Activated T-helper 1 cell treated with anti-CD3 and anti-CD28 coated beads, Interleukin-12 subunit alpha, Interleukin-12 subunit beta, Interleukin-2, Interleukin-4 antibody, amounts not matched to agents 30 ng/mL and 10 ng/mL and 1 ng/mL, durations not matched to agents 14 hours and 24 hours and 36 hours (primary cell): Measurements from ENCODE around the gene ZBTB39. TPM values are rescaled to one million over a fixed set of nuclear protein-coding genes. Genes with fewer than 3 reads are reported as not detected.
"Not testable (repeated sequence)": the region's sequence is repeated elsewhere in the genome, so short reads cannot be mapped to it uniquely, and the experiment has no call there.

Source experiments
- DNase-seq: peaks from one replicate; pipeline ENCODE4 v3.0.0; 2021; ENCODE audit warnings: low spot score
- H3K27ac Mint-ChIP-seq: one replicate; pipeline ENCODE4 v1.8.0; 2021; ENCODE audit warnings: mild to moderate bottlenecking, mixed read lengths
- H3K27me3 Mint-ChIP-seq: one replicate; pipeline ENCODE4 v1.8.0; 2022; ENCODE audit warnings: mild to moderate bottlenecking, moderate library complexity, mixed read lengths; ENCODE audit not compliant: insufficient read depth
- H3K36me3 Mint-ChIP-seq: one replicate; pipeline ENCODE4 v1.8.0; 2021; ENCODE audit warnings: low read depth, mixed read lengths
- H3K4me1 Mint-ChIP-seq: one replicate; pipeline ENCODE4 v1.8.0; 2021; ENCODE audit warnings: low read depth, mixed read lengths
- H3K4me3 Mint-ChIP-seq: one replicate; pipeline ENCODE4 v1.8.0; 2021; ENCODE audit warnings: mild to moderate bottlenecking, moderate library complexity, mixed read lengths
- H3K9me3 Mint-ChIP-seq: one replicate; pipeline ENCODE4 v1.8.0; 2021; ENCODE audit warnings: mixed read lengths
- intact Hi-C: fragments of 100-400 bp; cut with micrococcal nuclease; formaldehyde crosslinking; loops from one replicate; pipeline ENCODE4 v1.15.1; 2024
- total RNA-seq: library from RNA; stranded (reverse); gene quantifications from 2 replicates; pipeline ENCODE4 v1.2.3, GENCODE V29; 2022

The ZBTB39 gene
- total RNA-seq, 1 donor from 2014 or later: 10.3 TPM

- peaks cover 23% of the 10 kb centered on the region for H3K4me1 Mint-ChIP-seq
- H3K27ac Mint-ChIP-seq: peak overlapping the region; percentile 66
- H3K9me3 Mint-ChIP-seq: no peaks in the 10 kb centered on the region
- H3K27me3 Mint-ChIP-seq: peaks cover 3% of the 10 kb centered on the region
- no peak for DNase-seq
- intact Hi-C loops: no loop called here
- H3K36me3 Mint-ChIP-seq: no peaks in the 10 kb centered on the region
- no peak overlapping the region for H3K4me3 Mint-ChIP-seq
Measured at GRCh38 chr12:56991319-56992246, 14.8 kb downstream of the ZBTB39 start.

GRCh38 chr12:56990648-56991318 is 15.6 kb downstream of the ZBTB39 start:
- Mint-ChIP-seq H3K27ac (no peak overlapping the region), H3K4me1 (peaks cover 23% of the 10 kb centered on the region), H3K4me3 (no peak overlapping the region), H3K27me3 (peaks cover 3% of the 10 kb centered on the region), H3K36me3 (no peaks in the 10 kb centered on the region), H3K9me3 (no peaks in the 10 kb centered on the region)
- no peak for DNase-seq
- intact Hi-C loops: no loop called here

GRCh38 chr12:56989861-56990610 is 16.3 kb downstream of the ZBTB39 start:
- H3K27me3 Mint-ChIP-seq: peaks cover 3% of the 10 kb centered on the region
- H3K4me3 Mint-ChIP-seq: no peak overlapping the region
- no peak for DNase-seq
- H3K36me3 Mint-ChIP-seq: no peaks in the 10 kb centered on the region
- no peak overlapping the region for H3K27ac Mint-ChIP-seq
- intact Hi-C loops: no loop called here
- H3K9me3 Mint-ChIP-seq: no peaks in the 10 kb centered on the region
- peaks cover 23% of the 10 kb centered on the region for H3K4me1 Mint-ChIP-seq

GRCh38 chr12:56988207-56988739 is 18.1 kb downstream of the ZBTB39 start:
- Mint-ChIP-seq H3K36me3 (no peaks in the 10 kb centered on the region), H3K27ac (no peak overlapping the region), H3K4me1 (peaks cover 23% of the 10 kb centered on the region), H3K27me3 (peaks cover 3% of the 10 kb centered on the region), H3K4me3 (no peak overlapping the region), H3K9me3 (no peaks in the 10 kb centered on the region)
- DNase-seq: no peak
- intact Hi-C loops: no loop called here

- Mint-ChIP-seq H3K27me3 (peaks cover 3% of the 10 kb centered on the region), H3K9me3 (no peaks in the 10 kb centered on the region), H3K36me3 (no peaks in the 10 kb centered on the region), H3K4me1 (peaks cover 23% of the 10 kb centered on the region), H3K27ac (no peak overlapping the region), H3K4me3 (no peak overlapping the region)
- DNase-seq: peak; percentile 54
- intact Hi-C loops: loop anchor here (1.0 to 2.0 kb wide), 3 partner anchors 13 to 230 kb away; no protein-coding TSS in a partner anchor
Measured at GRCh38 chr12:56987551-56988053, 18.7 kb downstream of the ZBTB39 start.

GRCh38 chr12:56987011-56987410 is 19.3 kb downstream of the ZBTB39 start:
- intact Hi-C loops: loop anchor here (1.0 to 2.0 kb wide), 3 partner anchors 14 to 230 kb away; no protein-coding TSS in a partner anchor
- Mint-ChIP-seq H3K27ac (no peak overlapping the region), H3K27me3 (peaks cover 3% of the 10 kb centered on the region), H3K4me3 (no peak overlapping the region), H3K36me3 (no peaks in the 10 kb centered on the region), H3K9me3 (no peaks in the 10 kb centered on the region), H3K4me1 (peaks cover 23% of the 10 kb centered on the region)
- DNase-seq: no peak

GRCh38 chr12:56985714-56986113 is 20.6 kb downstream of the ZBTB39 start:
- not testable (repeated sequence) for H3K36me3 Mint-ChIP-seq, H3K27me3 Mint-ChIP-seq, H3K4me3 Mint-ChIP-seq, H3K27ac Mint-ChIP-seq, H3K9me3 Mint-ChIP-seq, DNase-seq
- intact Hi-C loops: loop anchor here (2.0 kb wide), 2 partner anchors 15 to 145 kb away; no protein-coding TSS in a partner anchor
- H3K4me1 Mint-ChIP-seq: peaks cover 15% of the 10 kb centered on the region

GRCh38 chr12:56983386-56983785 is 23.0 kb downstream of the ZBTB39 start:
- Mint-ChIP-seq H3K4me3 (no peak overlapping the region), H3K36me3 (no peaks in the 10 kb centered on the region), H3K27me3 (peaks cover 3% of the 10 kb centered on the region), H3K4me1 (peaks cover 13% of the 10 kb centered on the region), H3K9me3 (no peaks in the 10 kb centered on the region), H3K27ac (no peak overlapping the region)
- intact Hi-C loops: no loop called here
- no peak for DNase-seq

GRCh38 chr12:56982578-56983236 is 23.6 kb downstream of the ZBTB39 start:
- H3K4me3 Mint-ChIP-seq, intact Hi-C loops, H3K36me3 Mint-ChIP-seq, DNase-seq, H3K4me1 Mint-ChIP-seq, H3K27ac Mint-ChIP-seq, H3K9me3 Mint-ChIP-seq, H3K27me3 Mint-ChIP-seq: not testable (repeated sequence)

GRCh38 chr12:56980941-56981530 is 25.3 kb downstream of the ZBTB39 start:
- Mint-ChIP-seq H3K9me3 (peaks cover 4% of the 10 kb centered on the region), H3K4me3 (no peak overlapping the region), H3K36me3 (no peaks in the 10 kb centered on the region), H3K27me3 (no peaks in the 10 kb centered on the region), H3K4me1 (no peaks in the 10 kb centered on the region), H3K27ac (no peak overlapping the region)
- no peak for DNase-seq
- intact Hi-C loops: no loop called here

- H3K36me3 Mint-ChIP-seq: no peaks in the 10 kb centered on the region
- H3K27me3 Mint-ChIP-seq: peaks cover under 1% of the 10 kb centered on the region
- no peak for DNase-seq
- intact Hi-C loops: no loop called here
- peaks cover 4% of the 10 kb centered on the region for H3K9me3 Mint-ChIP-seq
- no peak overlapping the region for H3K4me3 Mint-ChIP-seq
- H3K27ac Mint-ChIP-seq: no peak overlapping the region
- H3K4me1 Mint-ChIP-seq: no peaks in the 10 kb centered on the region
Measured at GRCh38 chr12:56980268-56980667, 26.1 kb downstream of the ZBTB39 start.

- no peak overlapping the region for H3K4me3 Mint-ChIP-seq
- H3K27ac Mint-ChIP-seq: no peak overlapping the region
- H3K36me3 Mint-ChIP-seq: no peaks in the 10 kb centered on the region
- DNase-seq: no peak
- H3K4me1 Mint-ChIP-seq: no peaks in the 10 kb centered on the region
- H3K27me3 Mint-ChIP-seq: peaks cover 2% of the 10 kb centered on the region
- H3K9me3 Mint-ChIP-seq: peaks cover 4% of the 10 kb centered on the region
- intact Hi-C loops: no loop called here
Measured at GRCh38 chr12:56979628-56980027, 26.7 kb downstream of the ZBTB39 start.
